Loucy (cell line): Measurements from ENCODE around the gene DMRT3.

ENCODE experiments used
- EZH2phosphoT487 ChIP-seq: fragments of 200-600 bp; IDR thresholded peaks from 2 replicates; pipeline ENCODE4 v1.6.1; 2018; ENCODE audit warnings: antibody characterized with exemption, mild to moderate bottlenecking, moderate library complexity, borderline replicate concordance
- TF ChIP-seq, protein P1 (sequence below): fragments of 200-600 bp; sonication (generic); conservative IDR thresholded peaks from 2 replicates; pipeline ENCODE4 v1.5.1; 2014; ENCODE audit warnings: mild to moderate bottlenecking, antibody characterized with exemption, low read length

DNA sequence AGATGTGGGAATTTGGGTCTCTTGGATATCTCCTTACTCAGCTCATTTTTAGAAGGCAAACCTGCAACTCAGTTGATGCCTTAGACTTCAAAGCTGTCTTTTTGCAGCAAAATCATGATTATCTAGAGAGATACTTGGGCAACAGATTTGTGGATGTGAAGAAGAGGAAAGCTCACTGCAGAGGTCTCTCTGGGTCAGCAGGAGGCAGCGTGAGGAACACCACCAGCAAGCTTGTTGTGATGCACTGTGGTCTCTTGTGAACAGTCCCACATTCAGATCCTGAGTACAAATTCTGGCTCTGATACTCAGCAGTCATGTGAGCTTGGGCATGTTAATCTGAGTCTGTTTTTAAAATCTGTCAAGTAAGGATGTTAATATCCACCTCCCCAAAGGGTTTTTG lies 26.3 kb upstream of the DMRT3 start:
- TF ChIP-seq, protein P1, sequence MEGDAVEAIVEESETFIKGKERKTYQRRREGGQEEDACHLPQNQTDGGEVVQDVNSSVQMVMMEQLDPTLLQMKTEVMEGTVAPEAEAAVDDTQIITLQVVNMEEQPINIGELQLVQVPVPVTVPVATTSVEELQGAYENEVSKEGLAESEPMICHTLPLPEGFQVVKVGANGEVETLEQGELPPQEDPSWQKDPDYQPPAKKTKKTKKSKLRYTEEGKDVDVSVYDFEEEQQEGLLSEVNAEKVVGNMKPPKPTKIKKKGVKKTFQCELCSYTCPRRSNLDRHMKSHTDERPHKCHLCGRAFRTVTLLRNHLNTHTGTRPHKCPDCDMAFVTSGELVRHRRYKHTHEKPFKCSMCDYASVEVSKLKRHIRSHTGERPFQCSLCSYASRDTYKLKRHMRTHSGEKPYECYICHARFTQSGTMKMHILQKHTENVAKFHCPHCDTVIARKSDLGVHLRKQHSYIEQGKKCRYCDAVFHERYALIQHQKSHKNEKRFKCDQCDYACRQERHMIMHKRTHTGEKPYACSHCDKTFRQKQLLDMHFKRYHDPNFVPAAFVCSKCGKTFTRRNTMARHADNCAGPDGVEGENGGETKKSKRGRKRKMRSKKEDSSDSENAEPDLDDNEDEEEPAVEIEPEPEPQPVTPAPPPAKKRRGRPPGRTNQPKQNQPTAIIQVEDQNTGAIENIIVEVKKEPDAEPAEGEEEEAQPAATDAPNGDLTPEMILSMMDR: peak; percentile 63
- TF ChIP-seq EZH2phosphoT487: no peak
